T-helper 2 cell treated with Interferon-gamma antibody and Interleukin-4, amounts not matched to agents 5 μg/mL and 100 μg/mL, for 36 hours (primary cell): ENCODE data around the gene GLIPR1.
A peak's percentile ranks its signal among the peaks of the same experiment; 100 is the strongest.
"Not testable (repeated sequence)": the region's sequence is repeated elsewhere in the genome, so short reads cannot be mapped to it uniquely, and the experiment has no call there.

Source experiments
- DNase-seq: peaks from one replicate; pipeline ENCODE4 v3.0.0; 2021; ENCODE audit warnings: low spot score
- H3K27ac Mint-ChIP-seq: one replicate; pipeline ENCODE4 v1.8.0; 2021; ENCODE audit warnings: mild to moderate bottlenecking, mixed read lengths
- H3K27me3 Mint-ChIP-seq: one replicate; pipeline ENCODE4 v1.8.0; 2021; ENCODE audit warnings: low read depth, mixed read lengths
- H3K36me3 Mint-ChIP-seq: one replicate; pipeline ENCODE4 v1.8.0; 2021; ENCODE audit warnings: low read depth, mixed read lengths
- H3K4me1 Mint-ChIP-seq: one replicate; pipeline ENCODE4 v1.8.0; 2021; ENCODE audit warnings: low read depth, mixed read lengths
- H3K4me3 Mint-ChIP-seq: one replicate; pipeline ENCODE4 v1.8.0; 2022; ENCODE audit warnings: mild to moderate bottlenecking, moderate library complexity, mixed read lengths
- H3K9me3 Mint-ChIP-seq: one replicate; pipeline ENCODE4 v1.8.0; 2021; ENCODE audit warnings: mixed read lengths

The GLIPR1 gene

DNA sequence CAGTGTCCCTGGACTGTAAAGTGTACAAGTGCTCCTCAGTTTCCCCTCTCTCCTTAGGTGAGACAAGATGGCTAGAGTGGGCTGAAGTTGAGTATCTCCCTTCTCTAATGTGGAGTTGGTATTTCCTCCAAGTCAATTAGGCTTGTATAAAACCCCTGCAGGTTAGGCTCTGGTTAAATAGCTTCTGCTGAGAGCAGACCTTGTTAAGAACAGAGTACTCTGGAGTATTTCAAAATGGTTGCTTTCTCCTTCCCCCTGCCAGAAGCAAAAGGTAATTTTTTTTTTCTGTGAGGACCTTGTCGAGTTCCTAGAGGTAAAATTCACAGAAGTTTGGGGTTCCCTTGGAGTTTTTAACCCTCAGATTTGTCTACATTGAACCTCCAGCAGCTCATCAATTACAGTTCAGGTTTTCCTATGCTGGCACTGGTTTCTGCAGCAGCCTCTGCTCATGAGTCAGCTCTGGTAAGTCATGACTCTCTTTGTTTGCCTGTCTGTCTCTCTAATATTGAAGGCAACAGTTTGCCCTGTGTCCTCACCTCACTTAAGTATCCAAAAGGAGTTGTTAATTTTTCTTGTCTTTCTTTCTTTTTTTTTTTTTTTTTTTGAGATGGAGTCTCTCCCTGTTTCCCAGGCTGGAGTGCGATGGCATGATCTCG is 27.8 kb upstream of the GLIPR1 start:
- peaks cover 26% of the 10 kb centered on the region for H3K27me3 Mint-ChIP-seq

DNA sequence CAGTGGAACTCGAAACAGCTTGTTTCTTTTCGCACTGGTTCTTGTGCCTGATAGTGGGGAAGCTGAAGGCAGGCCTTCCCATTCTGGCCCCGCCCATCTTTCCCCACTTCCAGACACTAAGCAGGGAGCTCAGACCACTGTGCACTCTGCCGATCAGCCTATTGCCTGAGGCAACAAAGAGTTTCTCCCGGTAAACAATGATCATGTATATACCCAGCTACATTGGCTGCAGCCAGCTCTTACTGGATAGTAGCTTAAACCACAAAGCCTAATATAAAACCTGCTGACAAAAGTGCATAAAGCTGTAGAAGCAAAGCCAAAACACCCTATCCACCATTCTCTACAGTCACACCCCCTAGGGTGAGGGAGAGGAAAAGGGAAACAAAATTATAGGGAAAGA is 24.7 kb upstream of the GLIPR1 start:
- H3K4me3 Mint-ChIP-seq, result no peak overlapping the region
- no peak overlapping the region for H3K27ac Mint-ChIP-seq
- peaks cover 11% of the 10 kb centered on the region for H3K36me3 Mint-ChIP-seq
- H3K4me1 Mint-ChIP-seq, result peaks cover 22% of the 10 kb centered on the region
- DNase-seq, result no peak
- peaks cover 24% of the 10 kb centered on the region for H3K27me3 Mint-ChIP-seq
- H3K9me3 Mint-ChIP-seq, result peaks cover 17% of the 10 kb centered on the region

More for the DNA sequence above, 27.8 kb upstream of the GLIPR1 start:
- H3K4me3 Mint-ChIP-seq, result no peak overlapping the region
- peaks cover 12% of the 10 kb centered on the region for H3K4me1 Mint-ChIP-seq
- peaks cover 7% of the 10 kb centered on the region for H3K9me3 Mint-ChIP-seq
- no peak overlapping the region for H3K27ac Mint-ChIP-seq
- no peak for DNase-seq
- peaks cover 2% of the 10 kb centered on the region for H3K36me3 Mint-ChIP-seq

DNA sequence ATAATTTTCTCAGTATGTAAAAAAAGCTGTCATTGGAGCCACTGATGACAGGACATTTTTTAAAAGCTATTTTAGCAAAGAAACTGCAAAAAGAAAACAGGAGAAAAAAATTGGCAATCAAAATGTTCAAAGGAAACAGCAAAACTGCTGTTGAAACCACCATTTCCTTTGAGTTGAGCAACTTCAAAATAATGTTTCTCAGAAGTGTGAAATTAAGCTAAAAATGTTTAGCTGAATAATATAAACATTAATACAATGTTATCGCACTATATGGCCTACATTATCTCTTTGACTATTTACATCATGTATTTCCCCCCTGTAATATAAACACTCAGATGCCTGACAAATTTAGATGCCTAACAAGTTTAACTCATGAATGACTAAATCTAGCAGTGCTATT is 23.4 kb upstream of the GLIPR1 start:
- H3K9me3 Mint-ChIP-seq, result peaks cover 17% of the 10 kb centered on the region
- H3K36me3 Mint-ChIP-seq, result peaks cover 11% of the 10 kb centered on the region
- peaks cover 22% of the 10 kb centered on the region for H3K4me1 Mint-ChIP-seq
- peak overlapping the region; percentile 24 for H3K4me3 Mint-ChIP-seq
- H3K27me3 Mint-ChIP-seq, result peaks cover 23% of the 10 kb centered on the region
- DNase-seq, result no peak
- peak overlapping the region; percentile 52 for H3K27ac Mint-ChIP-seq

DNA sequence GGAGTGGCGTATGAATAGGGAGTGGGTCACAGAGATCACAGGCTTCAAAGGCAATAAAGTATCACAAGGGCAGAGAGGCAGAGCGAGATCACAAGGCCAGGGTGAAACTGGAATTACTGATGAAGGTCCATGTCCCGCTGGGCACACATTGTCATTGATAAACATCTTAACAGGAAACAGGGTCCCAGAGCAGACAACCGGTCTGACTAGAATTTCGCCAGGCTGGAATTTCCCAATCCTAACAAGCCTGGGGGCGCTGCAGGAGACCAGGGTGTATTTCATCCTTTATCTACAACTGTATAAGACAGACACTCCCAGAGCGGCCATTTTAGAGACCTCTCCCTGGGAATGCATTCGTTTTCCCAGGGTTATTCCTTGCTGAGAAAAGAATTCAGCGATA is 22.7 kb upstream of the GLIPR1 start:
- not testable (repeated sequence) for DNase-seq, H3K27ac Mint-ChIP-seq
- peaks cover 11% of the 10 kb centered on the region for H3K36me3 Mint-ChIP-seq
- H3K4me1 Mint-ChIP-seq, result peaks cover 22% of the 10 kb centered on the region
- H3K4me3 Mint-ChIP-seq, result peak overlapping the region; percentile 39
- H3K9me3 Mint-ChIP-seq, result peaks cover 17% of the 10 kb centered on the region
- peaks cover 26% of the 10 kb centered on the region for H3K27me3 Mint-ChIP-seq

DNA sequence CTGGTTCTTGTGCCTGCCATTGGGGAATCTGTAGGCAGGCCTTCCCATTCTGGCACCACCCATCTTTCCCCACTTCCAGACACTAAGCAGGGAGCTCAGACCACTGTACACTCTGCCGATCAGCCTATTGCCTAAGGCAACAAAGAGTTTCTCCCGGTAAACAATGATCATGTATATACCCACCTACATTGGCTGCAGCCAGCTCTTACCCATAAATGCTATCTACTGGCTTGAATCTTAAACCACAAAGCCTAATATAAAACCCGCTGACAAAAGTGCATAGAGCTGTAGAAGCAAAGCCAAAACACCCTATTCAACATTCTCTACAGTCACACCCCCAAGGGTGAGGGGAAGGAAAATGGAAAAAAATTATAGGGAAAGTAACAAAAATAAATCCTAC is 20.8 kb upstream of the GLIPR1 start:
- H3K27ac Mint-ChIP-seq, result no peak overlapping the region

DNA sequence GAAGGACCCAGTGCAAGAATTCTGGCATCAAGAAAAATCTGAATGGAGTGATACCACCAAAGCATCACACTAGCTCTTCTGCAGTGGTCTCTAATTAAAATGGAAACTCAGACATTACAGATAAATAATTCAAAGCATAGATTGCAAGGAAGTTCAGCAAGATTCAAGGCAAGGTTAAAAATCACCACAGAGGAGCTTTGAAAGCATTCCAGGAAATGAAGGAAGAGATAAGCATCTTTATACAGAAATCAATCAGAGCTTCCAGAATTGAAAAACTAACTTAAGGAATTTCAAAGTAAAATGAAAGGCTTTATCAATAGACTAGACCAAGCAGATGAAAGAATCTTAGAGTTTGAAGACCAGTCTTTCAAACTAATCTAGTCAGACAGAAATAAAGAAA is 20.4 kb upstream of the GLIPR1 start:
- H3K4me3 Mint-ChIP-seq, result no peak overlapping the region
- H3K4me1 Mint-ChIP-seq, result peaks cover 22% of the 10 kb centered on the region
- DNase-seq, result no peak
- peaks cover 17% of the 10 kb centered on the region for H3K9me3 Mint-ChIP-seq
- H3K27ac Mint-ChIP-seq, result no peak overlapping the region
- peaks cover 19% of the 10 kb centered on the region for H3K27me3 Mint-ChIP-seq
- H3K36me3 Mint-ChIP-seq, result peaks cover 11% of the 10 kb centered on the region

More for the DNA sequence above, 20.8 kb upstream of the GLIPR1 start:
- peaks cover 23% of the 10 kb centered on the region for H3K27me3 Mint-ChIP-seq
- H3K4me1 Mint-ChIP-seq, result peaks cover 22% of the 10 kb centered on the region
- H3K9me3 Mint-ChIP-seq, result peaks cover 17% of the 10 kb centered on the region
- no peak for DNase-seq
- peaks cover 11% of the 10 kb centered on the region for H3K36me3 Mint-ChIP-seq
- no peak overlapping the region for H3K4me3 Mint-ChIP-seq

DNA sequence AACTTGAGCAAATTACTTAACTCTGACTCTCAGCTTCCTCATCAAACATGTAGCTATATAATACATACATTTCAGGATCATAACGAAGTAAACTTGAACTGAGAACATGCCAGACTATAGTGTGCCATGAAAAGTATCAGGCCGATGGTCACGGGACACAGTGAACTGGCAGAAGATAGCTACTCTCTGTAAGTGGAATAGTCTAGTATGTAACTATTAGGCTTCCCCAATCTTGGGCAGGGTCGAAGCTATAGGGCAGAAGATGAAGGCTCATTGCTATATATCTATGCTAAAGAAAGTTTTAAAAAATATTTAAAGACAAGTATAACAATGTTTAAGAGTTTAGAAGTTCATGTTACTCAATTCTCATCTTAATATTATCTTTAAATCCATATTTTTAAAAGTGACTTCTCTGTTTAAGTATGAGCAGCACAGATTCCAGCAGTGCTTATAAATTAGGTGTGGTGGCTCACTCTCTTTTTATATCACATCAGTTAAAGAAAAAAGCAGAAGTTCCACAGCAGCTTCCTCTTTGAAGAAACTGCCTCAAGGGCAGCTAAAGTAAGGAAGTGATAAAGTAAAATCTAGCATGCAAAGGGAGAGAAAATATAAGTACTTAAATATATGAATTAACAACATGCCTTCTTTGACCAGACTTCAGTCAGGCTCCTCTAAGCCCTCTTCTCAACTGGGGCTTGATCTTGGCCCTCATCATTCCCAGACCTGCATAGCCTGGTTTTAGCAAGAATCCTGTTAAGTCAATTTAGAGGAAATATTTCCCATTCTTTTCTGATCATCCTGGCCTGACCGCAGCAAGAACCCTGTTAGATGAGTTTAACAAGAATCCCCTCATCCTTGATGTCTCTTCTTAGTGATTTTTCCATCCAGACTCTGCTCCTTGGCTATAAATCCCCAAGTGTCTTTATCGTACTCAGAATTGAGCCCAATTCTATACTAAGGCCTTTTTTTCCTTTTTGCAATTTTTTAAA is 8.4 kb upstream of the GLIPR1 start:
- no peak for DNase-seq
- H3K4me3 Mint-ChIP-seq, result no peak overlapping the region
- no peaks in the 10 kb centered on the region for H3K36me3 Mint-ChIP-seq

DNA sequence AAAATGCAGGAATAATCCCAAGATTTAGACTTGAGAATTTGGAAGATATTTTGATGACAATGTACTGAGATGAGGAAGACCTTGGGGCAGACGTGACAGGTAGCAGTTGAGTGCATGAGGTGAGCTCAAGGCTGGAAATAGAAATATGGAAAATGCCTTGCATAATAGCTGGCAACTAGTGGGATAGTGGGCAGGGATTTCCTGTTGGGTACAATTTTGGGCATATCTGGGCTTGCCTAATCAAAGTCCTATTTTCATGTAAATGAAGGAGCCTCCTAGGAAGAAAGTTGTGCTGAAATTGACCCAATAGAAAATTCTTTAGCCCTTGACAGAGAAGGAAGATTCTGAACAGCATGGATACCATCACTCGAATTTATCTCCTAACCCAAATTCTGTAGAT is 6.4 kb upstream of the GLIPR1 start:
- Mint-ChIP-seq H3K4me1 (peaks cover 11% of the 10 kb centered on the region), H3K9me3 (no peaks in the 10 kb centered on the region), H3K36me3 (no peaks in the 10 kb centered on the region), H3K27ac (no peak overlapping the region), H3K27me3 (peaks cover 32% of the 10 kb centered on the region), H3K4me3 (no peak overlapping the region)
- no peak for DNase-seq

More for the DNA sequence above, 8.4 kb upstream of the GLIPR1 start:
- no peaks in the 10 kb centered on the region for H3K4me1 Mint-ChIP-seq
- H3K9me3 Mint-ChIP-seq, result no peaks in the 10 kb centered on the region
- H3K27ac Mint-ChIP-seq, result no peak overlapping the region
- H3K27me3 Mint-ChIP-seq, result peaks cover 36% of the 10 kb centered on the region

DNA sequence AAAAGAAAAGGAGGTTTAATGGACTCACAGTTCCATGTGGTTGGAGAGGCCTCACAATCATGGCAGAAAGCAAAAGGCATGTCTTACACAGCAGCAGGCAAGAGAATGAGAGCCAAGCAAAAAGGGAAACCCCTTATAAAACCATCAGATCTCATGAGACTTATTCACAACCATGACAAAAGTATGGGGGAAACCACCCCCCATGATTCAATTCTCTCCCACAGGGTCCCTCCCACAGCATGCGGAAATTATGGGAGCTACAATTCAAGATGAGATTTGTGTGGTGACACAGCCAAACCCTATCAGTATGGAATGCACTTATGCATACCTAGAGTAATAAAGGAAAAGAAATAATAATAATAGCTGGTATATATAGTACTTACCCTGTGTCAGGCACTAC is 4.5 kb upstream of the GLIPR1 start:
- Mint-ChIP-seq H3K4me3 (no peak overlapping the region), H3K4me1 (peaks cover 29% of the 10 kb centered on the region), H3K27ac (no peak overlapping the region), H3K9me3 (no peaks in the 10 kb centered on the region), H3K36me3 (no peaks in the 10 kb centered on the region), H3K27me3 (peaks cover 27% of the 10 kb centered on the region)
- peak; percentile 68 for DNase-seq

DNA sequence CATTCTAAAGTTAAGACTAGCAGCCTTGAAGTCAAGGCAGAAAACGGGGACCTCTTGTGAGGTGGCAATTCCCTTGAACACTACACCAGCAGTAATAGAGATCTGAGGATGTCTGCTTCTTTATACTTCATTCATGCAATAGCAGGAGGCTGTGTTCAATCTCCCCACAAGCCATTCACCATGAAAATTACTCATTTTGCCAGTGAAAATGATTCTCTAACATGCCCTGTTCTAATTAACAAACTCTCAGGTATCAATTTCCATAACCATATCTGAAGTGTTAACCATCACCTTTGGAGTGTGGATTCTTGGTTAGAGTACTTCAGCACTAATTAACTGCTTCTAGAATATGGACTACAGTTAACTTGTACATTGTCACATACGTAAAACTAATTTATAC is 3.4 kb upstream of the GLIPR1 start:
- Mint-ChIP-seq H3K27ac (no peak overlapping the region), H3K4me3 (no peak overlapping the region), H3K27me3 (peaks cover 25% of the 10 kb centered on the region), H3K4me1 (peaks cover 38% of the 10 kb centered on the region), H3K9me3 (no peaks in the 10 kb centered on the region), H3K36me3 (peaks cover 2% of the 10 kb centered on the region)
- DNase-seq, result no peak

DNA sequence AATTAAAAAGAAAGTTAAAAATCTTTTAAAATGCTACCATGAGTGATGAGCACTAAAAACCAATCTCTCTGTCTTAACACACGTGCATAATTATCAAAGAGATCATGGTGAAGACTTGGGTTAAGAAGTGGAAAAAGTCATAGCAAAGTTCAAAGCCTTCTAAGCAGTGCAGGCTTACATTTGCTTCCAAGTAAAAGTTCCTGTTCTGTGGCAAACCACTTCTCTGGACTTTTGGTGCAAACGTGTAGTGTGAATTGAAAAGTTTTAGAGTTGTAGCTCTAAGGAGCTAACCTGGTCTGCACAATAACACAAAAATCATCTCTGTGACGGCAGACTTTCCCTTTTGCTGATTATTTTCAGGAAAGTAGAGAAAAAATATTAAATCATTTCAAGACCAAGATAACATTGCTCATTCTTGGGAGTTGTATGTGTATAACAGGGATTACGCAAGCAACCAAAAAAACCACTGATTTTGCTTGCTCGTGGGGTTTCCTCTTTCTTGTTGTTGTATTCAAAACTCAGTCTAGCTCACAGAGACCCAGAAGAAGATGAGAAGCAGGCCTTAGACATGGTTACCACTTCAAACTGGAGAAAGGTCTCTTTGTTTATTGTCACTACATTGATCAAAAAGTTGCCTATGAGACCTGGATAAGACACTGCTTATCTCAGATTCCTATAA is 2.3 kb upstream of the GLIPR1 start:
- Mint-ChIP-seq H3K27ac (peak overlapping the region; percentile 31), H3K9me3 (no peaks in the 10 kb centered on the region), H3K36me3 (peaks cover 6% of the 10 kb centered on the region), H3K4me3 (peak overlapping the region; percentile 22), H3K27me3 (peaks cover 20% of the 10 kb centered on the region), H3K4me1 (peaks cover 49% of the 10 kb centered on the region)
- DNase-seq, result peak; percentile 63

DNA sequence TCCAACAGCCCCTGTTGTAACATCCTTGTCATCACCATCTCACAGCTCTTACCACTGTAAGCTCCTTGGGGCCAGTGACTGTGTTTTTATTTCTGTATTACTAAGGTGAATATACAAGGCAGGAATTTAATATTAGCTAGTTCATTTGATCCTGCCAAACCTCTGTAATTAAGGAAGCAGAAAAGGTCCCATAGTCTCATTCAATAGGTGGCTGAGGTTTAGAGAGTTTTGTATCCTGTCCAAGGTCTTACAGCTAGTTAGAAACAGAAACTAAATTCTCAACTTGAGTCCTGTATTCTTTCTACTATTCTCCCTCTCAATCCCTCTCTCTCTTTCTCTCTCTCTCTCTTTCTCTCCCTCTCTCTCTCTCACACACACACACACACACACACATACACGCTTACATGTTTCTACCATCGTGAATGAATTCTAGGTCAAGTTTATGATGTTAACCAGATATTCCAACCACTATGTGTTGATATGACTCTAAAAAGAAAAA is 543 bp upstream of the GLIPR1 start:
- no peaks in the 10 kb centered on the region for H3K9me3 Mint-ChIP-seq
- H3K36me3 Mint-ChIP-seq, result peaks cover 18% of the 10 kb centered on the region
- peak overlapping the region; percentile 98 for H3K27ac Mint-ChIP-seq
- H3K4me1 Mint-ChIP-seq, result peaks cover 60% of the 10 kb centered on the region
- peak overlapping the region; percentile 90 for H3K4me3 Mint-ChIP-seq
- DNase-seq, result no peak
- H3K27me3 Mint-ChIP-seq, result peaks cover 7% of the 10 kb centered on the region

DNA sequence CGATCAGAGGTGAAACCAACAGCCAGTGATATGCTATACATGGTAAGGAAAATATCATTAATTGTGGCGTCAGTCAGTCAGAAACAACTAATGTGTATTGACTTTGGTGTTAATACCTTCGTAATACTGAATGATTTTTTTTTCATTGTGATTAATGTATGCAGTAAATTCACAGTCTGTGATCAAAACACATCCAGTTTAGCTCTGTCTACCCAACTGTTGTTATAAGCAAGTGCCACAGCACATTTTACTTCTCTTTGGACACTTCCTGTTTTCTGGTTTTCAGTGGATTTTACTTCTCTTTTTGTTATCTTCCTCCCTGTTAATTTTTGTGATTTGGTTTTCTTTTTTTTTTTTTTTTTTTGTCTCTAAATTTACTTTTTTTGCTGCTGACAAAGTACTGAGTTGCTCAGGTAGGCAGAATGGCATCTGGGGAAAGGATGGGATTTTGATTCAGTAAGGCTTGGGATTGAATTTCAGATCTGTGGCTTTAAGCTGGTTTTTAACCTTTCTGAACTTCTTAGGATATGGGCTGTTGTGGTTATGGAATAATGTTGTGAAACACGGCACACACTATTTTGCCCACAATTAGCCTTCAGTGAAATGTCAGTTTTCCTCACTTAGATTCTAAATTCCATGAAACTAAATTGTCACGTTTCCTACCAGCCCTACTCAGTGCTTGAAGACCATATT is 604 bp downstream of the GLIPR1 start:
- DNase-seq, result no peak
- H3K27me3 Mint-ChIP-seq, result peaks cover 6% of the 10 kb centered on the region
- peaks cover 20% of the 10 kb centered on the region for H3K36me3 Mint-ChIP-seq
- H3K9me3 Mint-ChIP-seq, result no peaks in the 10 kb centered on the region
- H3K4me3 Mint-ChIP-seq, result peak overlapping the region; percentile 90
- peaks cover 62% of the 10 kb centered on the region for H3K4me1 Mint-ChIP-seq
- H3K27ac Mint-ChIP-seq, result peak overlapping the region; percentile 98
